Measurements from ENCODE around the gene PMAIP1. TPM values are rescaled to one million over a fixed set of nuclear protein-coding genes. Genes with fewer than 3 reads are reported as not detected.

The PMAIP1 gene
- total RNA-seq, 2 donors from 2014 or later = 56.6 to 106 TPM

GRCh38 chr18:59929621-59930295 is 30.0 kb downstream of the PMAIP1 start:
- no peak overlapping the region for H3K4me3 ChIP-seq (ENCODE audit: low read length)
- H3K9me3 Mint-ChIP-seq = no peaks in the 10 kb centered on the region
- no peaks in the 10 kb centered on the region for H3K4me1 Mint-ChIP-seq
- no peak for TF ChIP-seq CTCF (conservative IDR thresholded peaks at IDR 0.05)
- H3K4me3 Mint-ChIP-seq = no peak overlapping the region
- no peaks in the 10 kb centered on the region for H3K4me1 ChIP-seq (ENCODE audit: control insufficient read depth, insufficient read depth, low read length)
- H3K27ac ChIP-seq (ENCODE audit: low read depth, low read length) = no peak overlapping the region
- H3K36me3 Mint-ChIP-seq (ENCODE audit: low read depth) = no peaks in the 10 kb centered on the region
- no peak for DNase-seq
- 95 to 100% methylated on average over 4 to 6 of the region's 7 CpGs for WGBS, 2 experiments (ENCODE audit: insufficient coverage in 1 of 2, insufficient read length in 1 of 2)
- H3K27ac Mint-ChIP-seq = no peak overlapping the region
- peaks cover 3% of the 10 kb centered on the region for H3K27me3 Mint-ChIP-seq (ENCODE audit: insufficient read depth)
- no peaks in the 10 kb centered on the region for H3K9me3 ChIP-seq (ENCODE audit: control insufficient read depth, low read length)
- peaks cover 12% of the 10 kb centered on the region for H3K27me3 ChIP-seq (ENCODE audit: control insufficient read depth, insufficient read depth, low read length, poor library complexity, severe bottlenecking)
- no peak overlapping the region for H3K9ac ChIP-seq (ENCODE audit: extremely low read depth, low read length, poor library complexity, severe bottlenecking)
- H3K36me3 ChIP-seq (ENCODE audit: control insufficient read depth, insufficient read depth, low read length) = no peaks in the 10 kb centered on the region

GRCh38 chr18:59932401-59932800 is 32.6 kb downstream of the PMAIP1 start:
- H3K4me1 Mint-ChIP-seq = peaks cover 13% of the 10 kb centered on the region
- H3K4me1 ChIP-seq (ENCODE audit: control insufficient read depth, insufficient read depth, low read length) = no peaks in the 10 kb centered on the region
- TF ChIP-seq CTCF (conservative IDR thresholded peaks at IDR 0.05) = no peak
- H3K27ac Mint-ChIP-seq = no peak overlapping the region
- no peaks in the 10 kb centered on the region for H3K9me3 Mint-ChIP-seq
- H3K9me3 ChIP-seq (ENCODE audit: control insufficient read depth, low read length) = no peaks in the 10 kb centered on the region
- DNase-seq = no peak
- peaks cover 34% of the 10 kb centered on the region for H3K27me3 ChIP-seq (ENCODE audit: control insufficient read depth, insufficient read depth, low read length, poor library complexity, severe bottlenecking)
- H3K27ac ChIP-seq (ENCODE audit: low read depth, low read length) = no peak overlapping the region
- H3K9ac ChIP-seq (ENCODE audit: extremely low read depth, low read length, poor library complexity, severe bottlenecking) = no peak overlapping the region
- H3K36me3 ChIP-seq (ENCODE audit: control insufficient read depth, insufficient read depth, low read length) = no peaks in the 10 kb centered on the region
- H3K4me3 Mint-ChIP-seq = no peak overlapping the region
- H3K4me3 ChIP-seq (ENCODE audit: low read length) = no peak overlapping the region
- 93% methylated on average over 10 to 11 of the region's 11 CpGs for WGBS, 2 experiments (ENCODE audit: insufficient coverage in 1 of 2, insufficient read length in 1 of 2)
- H3K27me3 Mint-ChIP-seq (ENCODE audit: insufficient read depth) = peaks cover 18% of the 10 kb centered on the region
- no peaks in the 10 kb centered on the region for H3K36me3 Mint-ChIP-seq (ENCODE audit: low read depth)

GRCh38 chr18:59938676-59939075 is 38.9 kb downstream of the PMAIP1 start:
- Histone ChIP-seq H3K36me3 (ENCODE audit: control insufficient read depth, insufficient read depth, low read length) (no peaks in the 10 kb centered on the region), H3K9me3 (ENCODE audit: control insufficient read depth, low read length) (no peaks in the 10 kb centered on the region), H3K4me1 (ENCODE audit: control insufficient read depth, insufficient read depth, low read length) (no peaks in the 10 kb centered on the region), H3K27me3 (ENCODE audit: control insufficient read depth, insufficient read depth, low read length, poor library complexity, severe bottlenecking) (peaks cover 34% of the 10 kb centered on the region), H3K9ac (ENCODE audit: extremely low read depth, low read length, poor library complexity, severe bottlenecking) (no peak overlapping the region), H3K4me3 (ENCODE audit: low read length) (no peak overlapping the region), H3K27ac (ENCODE audit: low read depth, low read length) (no peak overlapping the region)
- TF ChIP-seq CTCF (conservative IDR thresholded peaks at IDR 0.05) = no peak
- Mint-ChIP-seq H3K27ac (no peak overlapping the region), H3K27me3 (ENCODE audit: insufficient read depth) (peaks cover 16% of the 10 kb centered on the region), H3K4me1 (peaks cover 23% of the 10 kb centered on the region), H3K36me3 (ENCODE audit: low read depth) (no peaks in the 10 kb centered on the region), H3K9me3 (no peaks in the 10 kb centered on the region), H3K4me3 (no peak overlapping the region)
- no peak for DNase-seq
- WGBS, 2 experiments (ENCODE audit: insufficient coverage in 1 of 2, insufficient read length in 1 of 2) = 93 to 94% methylated on average over 4 of the region's 4 CpGs

Data from endodermal cell (in vitro differentiated cells).